Measurements from ENCODE around the gene FNBP1.

DNA sequence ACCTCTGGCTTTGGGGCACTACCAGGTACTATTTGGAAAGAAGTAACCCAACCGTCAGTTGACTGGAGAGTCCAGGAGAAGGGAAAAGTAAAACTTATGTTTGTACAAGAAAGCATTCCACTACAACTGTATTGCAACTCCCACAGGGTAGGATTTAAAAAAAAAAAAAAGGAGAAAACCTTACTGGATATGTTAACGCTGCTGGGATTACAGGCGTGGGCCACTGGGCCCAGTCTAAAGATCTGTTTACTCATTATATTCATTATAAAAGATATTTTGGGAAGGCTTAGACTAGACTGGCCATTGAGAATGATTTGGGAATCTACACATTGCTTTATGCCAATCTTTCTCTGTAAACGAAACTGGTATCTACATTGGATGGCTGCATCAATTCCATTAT lies 121.1 kb downstream of the FNBP1 start:
- TF ChIP-seq CTBP1 (IDR thresholded peaks at IDR 0.05; ENCODE audit: borderline replicate concordance) (no peak), FOXA1 (IDR thresholded peaks at IDR 0.05) (no peak), FOXM1 (IDR thresholded peaks at IDR 0.05; ENCODE audit: borderline replicate concordance) (no peak), BHLHE40 (IDR thresholded peaks at IDR 0.05; ENCODE audit: borderline replicate concordance) (no peak), SP1 (IDR thresholded peaks at IDR 0.05) (no peak), NFRKB (IDR thresholded peaks at IDR 0.05) (no peak), SUZ12 (IDR thresholded peaks at IDR 0.05) (no peak), TARDBP (IDR thresholded peaks at IDR 0.05) (no peak), HDGF (IDR thresholded peaks at IDR 0.05; ENCODE audit: borderline replicate concordance) (no peak)
- TF ChIP-seq, protein P1, sequence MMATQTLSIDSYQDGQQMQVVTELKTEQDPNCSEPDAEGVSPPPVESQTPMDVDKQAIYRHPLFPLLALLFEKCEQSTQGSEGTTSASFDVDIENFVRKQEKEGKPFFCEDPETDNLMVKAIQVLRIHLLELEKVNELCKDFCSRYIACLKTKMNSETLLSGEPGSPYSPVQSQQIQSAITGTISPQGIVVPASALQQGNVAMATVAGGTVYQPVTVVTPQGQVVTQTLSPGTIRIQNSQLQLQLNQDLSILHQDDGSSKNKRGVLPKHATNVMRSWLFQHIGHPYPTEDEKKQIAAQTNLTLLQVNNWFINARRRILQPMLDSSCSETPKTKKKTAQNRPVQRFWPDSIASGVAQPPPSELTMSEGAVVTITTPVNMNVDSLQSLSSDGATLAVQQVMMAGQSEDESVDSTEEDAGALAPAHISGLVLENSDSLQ (IDR thresholded peaks at IDR 0.05): no peak
